Osteocyte (in vitro differentiated cells): ENCODE results near the gene SOHLH2. TPM values are rescaled to one million over a fixed set of nuclear protein-coding genes. Genes with fewer than 3 reads are reported as not detected.

Experiments
- DNase-seq: peaks from one replicate; pipeline ENCODE4 v3.0.0; 2021; ENCODE audit warnings: mixed read lengths; ENCODE audit not compliant: unreplicated experiment; ENCODE audit errors: extremely low spot score
- H3K27ac Mint-ChIP-seq: one replicate; pipeline ENCODE4 v1.8.0; 2021; ENCODE audit warnings: mild to moderate bottlenecking, mixed read lengths; ENCODE audit not compliant: unreplicated experiment
- H3K27me3 Mint-ChIP-seq: one replicate; pipeline ENCODE4 v1.8.0; 2021; ENCODE audit warnings: mixed read lengths; ENCODE audit not compliant: unreplicated experiment
- H3K36me3 Mint-ChIP-seq: one replicate; pipeline ENCODE4 v1.8.0; 2021; ENCODE audit warnings: mixed read lengths; ENCODE audit not compliant: unreplicated experiment
- H3K4me1 Mint-ChIP-seq: one replicate; pipeline ENCODE4 v1.8.0; 2021; ENCODE audit warnings: mixed read lengths; ENCODE audit not compliant: unreplicated experiment
- H3K4me3 Mint-ChIP-seq: one replicate; pipeline ENCODE4 v1.8.0; 2021; ENCODE audit warnings: mild to moderate bottlenecking, moderate library complexity, mixed read lengths; ENCODE audit not compliant: unreplicated experiment
- H3K9me3 Mint-ChIP-seq: one replicate; pipeline ENCODE4 v1.8.0; 2021; ENCODE audit warnings: mixed read lengths; ENCODE audit not compliant: unreplicated experiment
- long read RNA-seq: library from polyadenylated mRNA; unstranded; transcript quantifications from one replicate; pipeline ENCODE4 v2.0.0, GENCODE V29; 2021
- total RNA-seq: library from RNA; stranded (reverse); gene quantifications from 2 replicates; pipeline ENCODE4 v1.2.1, GENCODE V29; 2021
- TF ChIP-seq, protein P1 (sequence below): fragments of 200-600 bp; sonication (generic); IDR thresholded peaks from 2 replicates; pipeline ENCODE4 v1.5.0; 2021; ENCODE audit warnings: antibody characterized with exemption, mild to moderate bottlenecking, moderate library complexity

Gene SOHLH2, protein sequence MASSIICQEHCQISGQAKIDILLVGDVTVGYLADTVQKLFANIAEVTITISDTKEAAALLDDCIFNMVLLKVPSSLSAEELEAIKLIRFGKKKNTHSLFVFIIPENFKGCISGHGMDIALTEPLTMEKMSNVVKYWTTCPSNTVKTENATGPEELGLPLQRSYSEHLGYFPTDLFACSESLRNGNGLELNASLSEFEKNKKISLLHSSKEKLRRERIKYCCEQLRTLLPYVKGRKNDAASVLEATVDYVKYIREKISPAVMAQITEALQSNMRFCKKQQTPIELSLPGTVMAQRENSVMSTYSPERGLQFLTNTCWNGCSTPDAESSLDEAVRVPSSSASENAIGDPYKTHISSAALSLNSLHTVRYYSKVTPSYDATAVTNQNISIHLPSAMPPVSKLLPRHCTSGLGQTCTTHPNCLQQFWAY
- 0.21 TPM in 1 of 2 replicates, not detected in the other for total RNA-seq
- long read RNA-seq, result 0 reads

DNA sequence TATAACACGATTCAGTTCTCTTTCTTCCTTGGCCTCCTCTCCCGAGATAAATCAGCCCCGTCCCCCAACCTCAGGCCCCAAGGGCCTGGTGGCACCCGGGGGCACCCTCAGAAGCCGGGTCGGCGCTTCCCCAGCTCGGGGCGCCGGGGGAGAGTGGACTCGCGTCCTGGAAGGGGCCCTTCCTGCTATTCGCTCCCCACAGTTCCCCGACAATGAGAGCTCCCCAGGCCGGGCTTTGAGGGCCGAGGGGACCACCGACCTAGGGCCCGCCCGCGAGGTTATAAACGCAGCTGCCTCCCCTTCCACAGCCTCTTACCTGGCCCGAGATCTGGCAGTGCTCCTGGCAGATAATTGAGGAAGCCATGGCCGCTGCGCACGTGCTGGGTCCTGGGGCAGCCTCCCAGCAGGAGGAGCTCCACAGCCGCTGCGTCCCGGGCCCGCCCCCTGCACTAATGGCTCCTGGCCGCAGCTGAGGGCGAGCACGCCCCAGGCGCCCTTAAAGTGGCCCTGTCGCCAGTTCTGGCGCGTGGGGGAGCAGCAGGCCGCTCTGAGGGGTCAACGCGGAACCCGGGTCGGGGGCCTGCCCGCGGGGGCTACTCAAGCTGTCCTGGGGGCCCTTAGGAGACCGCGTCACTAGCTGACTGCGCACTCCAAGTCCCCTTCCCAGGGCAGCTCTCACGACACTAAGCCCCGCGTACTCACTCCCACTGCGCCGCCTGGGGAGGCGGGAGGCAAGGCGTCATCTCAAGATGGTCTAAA lies at the start of gene SOHLH2:
Gene SOHLH2 (minus strand): TSS at position 394 of the 759 bp plus-strand sequence. CDS start 30 bp downstream, at position 364.
- Mint-ChIP-seq H3K27me3 (peaks cover 10% of the 10 kb centered on the region), H3K4me3 (no peak within 1 kb of the TSS), H3K27ac (no peak within 1 kb of the TSS), H3K9me3 (peaks cover 6% of the 10 kb centered on the region), H3K4me1 (peaks cover 16% of the 10 kb centered on the region), H3K36me3 (no peaks in the 10 kb centered on the region)
- DNase-seq, result no peak
- TF ChIP-seq, protein P1, sequence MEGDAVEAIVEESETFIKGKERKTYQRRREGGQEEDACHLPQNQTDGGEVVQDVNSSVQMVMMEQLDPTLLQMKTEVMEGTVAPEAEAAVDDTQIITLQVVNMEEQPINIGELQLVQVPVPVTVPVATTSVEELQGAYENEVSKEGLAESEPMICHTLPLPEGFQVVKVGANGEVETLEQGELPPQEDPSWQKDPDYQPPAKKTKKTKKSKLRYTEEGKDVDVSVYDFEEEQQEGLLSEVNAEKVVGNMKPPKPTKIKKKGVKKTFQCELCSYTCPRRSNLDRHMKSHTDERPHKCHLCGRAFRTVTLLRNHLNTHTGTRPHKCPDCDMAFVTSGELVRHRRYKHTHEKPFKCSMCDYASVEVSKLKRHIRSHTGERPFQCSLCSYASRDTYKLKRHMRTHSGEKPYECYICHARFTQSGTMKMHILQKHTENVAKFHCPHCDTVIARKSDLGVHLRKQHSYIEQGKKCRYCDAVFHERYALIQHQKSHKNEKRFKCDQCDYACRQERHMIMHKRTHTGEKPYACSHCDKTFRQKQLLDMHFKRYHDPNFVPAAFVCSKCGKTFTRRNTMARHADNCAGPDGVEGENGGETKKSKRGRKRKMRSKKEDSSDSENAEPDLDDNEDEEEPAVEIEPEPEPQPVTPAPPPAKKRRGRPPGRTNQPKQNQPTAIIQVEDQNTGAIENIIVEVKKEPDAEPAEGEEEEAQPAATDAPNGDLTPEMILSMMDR, result no peak

DNA sequence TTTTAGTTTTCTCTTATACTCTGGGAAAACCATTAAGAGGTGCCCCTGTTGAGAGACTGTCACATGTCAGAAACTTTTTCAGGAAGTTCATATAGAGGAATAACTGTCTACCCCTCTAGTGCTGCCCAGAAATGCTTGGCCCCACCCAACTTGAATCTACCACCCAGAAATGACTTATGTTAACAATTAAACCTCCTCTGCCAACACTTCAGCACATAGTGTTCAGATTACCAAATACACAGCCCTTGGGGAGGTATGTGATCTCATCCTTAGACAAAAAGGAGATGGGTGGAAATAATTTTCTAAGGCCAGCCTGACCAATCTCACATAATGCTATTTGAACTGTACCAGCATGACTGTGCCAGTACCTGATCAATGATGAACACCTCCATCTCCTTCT lies 47.6 kb upstream of the SOHLH2 start:
- Mint-ChIP-seq H3K27me3 (peaks cover 38% of the 10 kb centered on the region), H3K36me3 (no peaks in the 10 kb centered on the region)
- DNase-seq, result no peak

DNA sequence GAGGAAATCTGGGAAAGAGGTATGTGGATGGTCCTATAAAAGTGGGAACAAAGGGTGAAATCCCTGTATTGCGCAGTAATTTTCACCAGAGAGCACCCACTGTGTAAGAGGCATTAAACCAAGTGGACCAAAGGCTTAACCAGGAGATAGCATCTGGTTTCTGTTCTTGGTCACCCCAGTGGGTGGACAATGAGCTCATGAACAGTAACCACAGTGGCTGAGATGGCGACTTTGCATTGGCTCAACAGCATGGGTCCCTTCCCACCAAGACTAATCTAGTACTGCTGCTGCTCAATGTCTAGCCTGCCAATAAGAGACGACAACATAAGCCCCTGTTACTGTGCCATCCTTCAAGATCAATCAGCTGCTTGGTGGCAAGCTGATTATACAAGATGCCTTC lies 46.7 kb upstream of the SOHLH2 start:
- Mint-ChIP-seq H3K36me3 (no peaks in the 10 kb centered on the region), H3K4me1 (peaks cover 7% of the 10 kb centered on the region), H3K9me3 (no peaks in the 10 kb centered on the region), H3K27me3 (peaks cover 32% of the 10 kb centered on the region), H3K4me3 (no peak overlapping the region), H3K27ac (no peak overlapping the region)
- no peak for DNase-seq
- TF ChIP-seq, protein P1, result no peak

More for the DNA sequence above, 47.6 kb upstream of the SOHLH2 start:
- TF ChIP-seq, protein P1, result no peak
- Mint-ChIP-seq H3K4me3 (no peak overlapping the region), H3K27ac (no peak overlapping the region), H3K4me1 (peaks cover 7% of the 10 kb centered on the region), H3K9me3 (no peaks in the 10 kb centered on the region)

DNA sequence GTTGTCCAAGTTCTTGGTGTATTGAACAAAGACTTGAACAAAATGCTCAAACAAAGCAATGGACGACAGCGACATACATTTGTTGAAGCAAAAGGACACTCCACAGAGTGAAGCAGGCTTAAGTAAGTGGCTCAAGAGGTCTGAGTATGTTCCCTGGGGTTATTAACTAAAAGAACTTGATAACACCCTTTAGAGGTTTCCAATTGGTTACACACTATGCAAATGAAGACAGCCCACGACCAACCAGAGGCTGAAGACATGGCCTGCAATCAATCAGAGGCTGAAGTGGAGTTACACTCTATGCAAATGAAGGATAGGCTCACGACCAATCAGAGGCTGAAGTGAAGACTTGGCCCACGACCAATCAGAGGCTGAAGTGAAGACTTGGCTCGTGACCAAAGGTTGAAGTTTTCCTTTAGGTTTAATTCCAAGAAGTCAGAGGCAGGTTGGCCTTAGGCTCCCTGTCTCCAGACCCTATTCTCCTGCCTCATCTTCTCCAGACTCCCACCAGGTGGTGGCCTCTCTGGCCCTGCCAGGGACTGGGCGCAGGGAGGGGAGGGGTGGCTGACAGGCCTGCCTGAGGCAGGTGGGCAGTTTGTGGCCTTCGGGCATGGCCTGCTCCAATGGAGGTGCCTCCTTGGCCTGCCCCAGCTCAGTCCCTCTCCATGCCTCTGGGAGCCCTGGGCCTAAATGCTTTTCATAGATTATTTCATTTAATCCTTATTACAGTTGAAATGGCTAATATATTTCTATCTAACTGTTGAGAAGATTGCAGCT lies 45.2 kb upstream of the SOHLH2 start:
- Mint-ChIP-seq H3K4me1 (peaks cover 7% of the 10 kb centered on the region), H3K27ac (no peak overlapping the region), H3K9me3 (no peaks in the 10 kb centered on the region), H3K27me3 (peaks cover 20% of the 10 kb centered on the region), H3K36me3 (no peaks in the 10 kb centered on the region), H3K4me3 (no peak overlapping the region)
- TF ChIP-seq, protein P1, result no peak
- DNase-seq, result no peak
